ENCODE results near the gene PTHLH. TPM values are rescaled to one million over a fixed set of nuclear protein-coding genes. Genes with fewer than 3 reads are reported as not detected.

PTHLH gene
- polyA plus RNA-seq, 1 donor (not counting 4 experiments of a cell fraction or from before 2014, with no cell fraction given): 775 TPM

DNA sequence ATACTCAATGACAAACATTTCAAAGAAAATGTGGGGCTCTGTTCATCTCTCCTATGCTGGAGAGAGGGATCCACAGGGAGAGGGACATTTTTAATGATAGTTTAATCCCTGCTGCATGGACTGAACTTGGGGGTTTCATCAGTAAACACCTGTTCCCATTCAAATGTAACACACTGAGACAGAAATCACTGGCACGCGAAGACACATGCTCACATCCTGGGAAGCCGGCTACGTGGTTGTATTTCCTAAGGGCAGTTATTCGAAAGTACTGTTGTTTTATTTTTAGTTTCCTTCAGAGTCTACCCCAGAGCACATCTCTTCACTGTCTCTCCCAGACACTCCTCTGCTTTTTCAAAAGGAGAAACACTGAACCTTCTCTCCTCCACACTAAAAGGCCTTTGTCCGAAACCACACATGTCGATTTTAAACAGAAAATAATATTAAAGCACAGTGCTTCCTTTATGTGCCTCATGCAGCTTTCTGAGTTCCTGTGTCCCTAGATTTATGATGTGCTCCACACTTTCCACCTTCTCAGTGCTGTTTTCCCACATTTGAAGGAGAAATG, 52.8 kb downstream of the PTHLH start:
- peaks cover 11% of the 10 kb centered on the region for H3K4me1 ChIP-seq (ENCODE audit: control insufficient read depth, extremely low read depth, insufficient read depth, low read length)
- dilution Hi-C loops (cut with MboI; ENCODE audit: extremely low pct_ligation_motif_present, low sequenced_read_pairs): no loop called here
- DNase-seq (ENCODE audit: low read depth, low spot score): no peak

DNA sequence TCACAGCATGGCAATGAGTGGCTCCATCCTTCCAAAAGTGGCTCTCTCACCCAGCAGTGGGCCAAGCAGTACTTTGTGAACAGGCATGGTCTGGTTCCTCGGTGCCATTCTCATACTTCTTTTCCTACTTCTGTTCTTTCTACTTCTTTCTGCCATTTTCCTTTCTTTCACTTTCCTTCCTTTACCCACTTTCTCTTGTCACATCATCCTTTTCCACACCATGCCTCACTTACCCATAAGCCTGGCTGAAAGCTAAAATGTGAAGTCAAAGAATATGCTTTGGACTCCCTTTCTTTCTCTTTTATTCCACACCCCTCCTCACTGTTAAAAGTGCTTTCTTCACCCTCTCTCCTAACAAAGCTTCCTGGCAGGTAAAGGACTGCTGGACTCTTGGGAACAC, 57.0 kb downstream of the PTHLH start:
- Histone ChIP-seq H4K20me1 (ENCODE audit: control insufficient read depth, extremely low read depth, insufficient read depth, low read length) (no peaks in the 10 kb centered on the region), H3K9me3 (ENCODE audit: control insufficient read depth, low read depth, low read length) (no peaks in the 10 kb centered on the region), H3K4me3 (ENCODE audit: control insufficient read depth in 2 of 3, extremely low read depth in 1 of 3, insufficient read depth in 2 of 3, low read depth in 1 of 3, low read length in 3 of 3) (no peak overlapping the region), H3K4me2 (ENCODE audit: control insufficient read depth, extremely low read depth, insufficient read depth, low read depth, low read length) (no peak overlapping the region), H3K9ac (ENCODE audit: control insufficient read depth, extremely low read depth, insufficient read depth, low read length) (no peak overlapping the region), H2AFZ (ENCODE audit: control insufficient read depth, low read length) (no peak overlapping the region), H3K79me2 (ENCODE audit: control insufficient read depth, insufficient read depth, low read length) (no peaks in the 10 kb centered on the region), H3K36me3 (ENCODE audit: control insufficient read depth in 2 of 2, extremely low read depth in 1 of 2, insufficient read depth in 2 of 2, low read length in 2 of 2) (no peaks in the 10 kb centered on the region), H3K27ac (ENCODE audit: control insufficient read depth, insufficient read depth, low read length) (no peak overlapping the region), H3K27me3 (ENCODE audit: control insufficient read depth, extremely low read depth, insufficient read depth, low read length) (no peaks in the 10 kb centered on the region), H3K4me1 (ENCODE audit: control insufficient read depth, extremely low read depth, insufficient read depth, low read length) (no peaks in the 10 kb centered on the region), H3K9me1 (ENCODE audit: control insufficient read depth, extremely low read depth, insufficient read depth, low read length) (no peaks in the 10 kb centered on the region)
- FAIRE-seq (no peak), DNase-seq (ENCODE audit: low read depth, low spot score) (no peak)
- no peak for TF ChIP-seq EZH2 (IDR thresholded peaks at IDR 0.05; ENCODE audit: low read length)
- TF ChIP-seq, protein P1, sequence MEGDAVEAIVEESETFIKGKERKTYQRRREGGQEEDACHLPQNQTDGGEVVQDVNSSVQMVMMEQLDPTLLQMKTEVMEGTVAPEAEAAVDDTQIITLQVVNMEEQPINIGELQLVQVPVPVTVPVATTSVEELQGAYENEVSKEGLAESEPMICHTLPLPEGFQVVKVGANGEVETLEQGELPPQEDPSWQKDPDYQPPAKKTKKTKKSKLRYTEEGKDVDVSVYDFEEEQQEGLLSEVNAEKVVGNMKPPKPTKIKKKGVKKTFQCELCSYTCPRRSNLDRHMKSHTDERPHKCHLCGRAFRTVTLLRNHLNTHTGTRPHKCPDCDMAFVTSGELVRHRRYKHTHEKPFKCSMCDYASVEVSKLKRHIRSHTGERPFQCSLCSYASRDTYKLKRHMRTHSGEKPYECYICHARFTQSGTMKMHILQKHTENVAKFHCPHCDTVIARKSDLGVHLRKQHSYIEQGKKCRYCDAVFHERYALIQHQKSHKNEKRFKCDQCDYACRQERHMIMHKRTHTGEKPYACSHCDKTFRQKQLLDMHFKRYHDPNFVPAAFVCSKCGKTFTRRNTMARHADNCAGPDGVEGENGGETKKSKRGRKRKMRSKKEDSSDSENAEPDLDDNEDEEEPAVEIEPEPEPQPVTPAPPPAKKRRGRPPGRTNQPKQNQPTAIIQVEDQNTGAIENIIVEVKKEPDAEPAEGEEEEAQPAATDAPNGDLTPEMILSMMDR (optimal IDR thresholded peaks at IDR 0.05 in 1 of 3, IDR thresholded peaks at IDR 0.05 in 1 of 3, conservative IDR thresholded peaks at IDR 0.05 in 1 of 3; ENCODE audit: extremely low read depth in 1 of 3, insufficient read depth in 2 of 3, low read length in 3 of 3): no peak
- dilution Hi-C loops (cut with MboI; ENCODE audit: extremely low pct_ligation_motif_present, low sequenced_read_pairs): no loop called here

More for the DNA sequence above, 52.8 kb downstream of the PTHLH start:
- no peaks in the 10 kb centered on the region for H3K27me3 ChIP-seq (ENCODE audit: control insufficient read depth, extremely low read depth, insufficient read depth, low read length)
- no peaks in the 10 kb centered on the region for H4K20me1 ChIP-seq (ENCODE audit: control insufficient read depth, extremely low read depth, insufficient read depth, low read length)
- no peak for FAIRE-seq
- no peak overlapping the region for H3K4me2 ChIP-seq (ENCODE audit: control insufficient read depth, extremely low read depth, insufficient read depth, low read depth, low read length)
- H3K9me3 ChIP-seq (ENCODE audit: control insufficient read depth, low read depth, low read length): no peaks in the 10 kb centered on the region
- H3K27ac ChIP-seq (ENCODE audit: control insufficient read depth, insufficient read depth, low read length): no peak overlapping the region
- no peak overlapping the region for H2AFZ ChIP-seq (ENCODE audit: control insufficient read depth, low read length)
- no peaks in the 10 kb centered on the region for H3K9me1 ChIP-seq (ENCODE audit: control insufficient read depth, extremely low read depth, insufficient read depth, low read length)
- no peaks in the 10 kb centered on the region for H3K36me3 ChIP-seq (ENCODE audit: control insufficient read depth in 2 of 2, extremely low read depth in 1 of 2, insufficient read depth in 2 of 2, low read length in 2 of 2)
- no peak overlapping the region for H3K4me3 ChIP-seq (ENCODE audit: control insufficient read depth in 2 of 3, extremely low read depth in 1 of 3, insufficient read depth in 2 of 3, low read depth in 1 of 3, low read length in 3 of 3)
- TF ChIP-seq, protein P1 (optimal IDR thresholded peaks at IDR 0.05 in 1 of 3, IDR thresholded peaks at IDR 0.05 in 1 of 3, conservative IDR thresholded peaks at IDR 0.05 in 1 of 3; ENCODE audit: extremely low read depth in 1 of 3, insufficient read depth in 2 of 3, low read length in 3 of 3): no peak
- TF ChIP-seq EZH2 (IDR thresholded peaks at IDR 0.05; ENCODE audit: low read length): no peak
- H3K9ac ChIP-seq (ENCODE audit: control insufficient read depth, extremely low read depth, insufficient read depth, low read length): no peak overlapping the region
- H3K79me2 ChIP-seq (ENCODE audit: control insufficient read depth, insufficient read depth, low read length): no peaks in the 10 kb centered on the region
